IPS-11a (cell line): ENCODE results near the gene TRABD2A.

Source experiments
- H3K4me3 ChIP-seq: one replicate; pipeline ENCODE4 v1.5.1; 2013; ENCODE audit warnings: low read depth, low read length, control low read depth

TRABD2A gene

DNA sequence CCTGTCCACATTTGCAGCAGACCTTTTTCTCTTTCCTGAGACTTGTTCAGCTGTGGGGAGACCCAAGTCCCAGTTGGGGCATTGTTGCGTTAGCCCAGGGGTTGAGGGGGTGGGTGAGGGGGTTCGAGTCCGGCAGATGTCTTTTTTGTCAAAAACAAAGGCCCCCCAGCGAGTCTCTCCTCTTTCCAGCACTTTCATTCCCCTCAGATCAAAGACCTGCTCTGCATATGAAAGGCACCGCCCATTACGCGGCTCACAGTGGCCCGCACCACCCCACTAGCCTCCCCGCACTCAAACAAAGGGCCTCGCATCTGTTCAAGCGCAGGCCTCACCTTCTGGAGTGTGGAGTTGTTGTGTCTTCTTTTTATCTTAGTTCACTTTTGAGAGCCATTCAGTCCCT lies 25.2 kb downstream of the TRABD2A start:
- H3K4me3 ChIP-seq: no peak overlapping the region

GRCh38 chr2:84854850-84855249 lies 26.0 kb downstream of the TRABD2A start:
- H3K4me3 ChIP-seq: no peak overlapping the region

GRCh38 chr2:84851876-84852275 lies 29.0 kb downstream of the TRABD2A start:
- H3K4me3 ChIP-seq: no peak overlapping the region

GRCh38 chr2:84850471-84850870 lies 30.4 kb downstream of the TRABD2A start:
- H3K4me3 ChIP-seq: no peak overlapping the region

- H3K4me3 ChIP-seq: no peak overlapping the region
Observed at GRCh38 chr2:84849271-84849952, 31.5 kb downstream of the TRABD2A start.

DNA sequence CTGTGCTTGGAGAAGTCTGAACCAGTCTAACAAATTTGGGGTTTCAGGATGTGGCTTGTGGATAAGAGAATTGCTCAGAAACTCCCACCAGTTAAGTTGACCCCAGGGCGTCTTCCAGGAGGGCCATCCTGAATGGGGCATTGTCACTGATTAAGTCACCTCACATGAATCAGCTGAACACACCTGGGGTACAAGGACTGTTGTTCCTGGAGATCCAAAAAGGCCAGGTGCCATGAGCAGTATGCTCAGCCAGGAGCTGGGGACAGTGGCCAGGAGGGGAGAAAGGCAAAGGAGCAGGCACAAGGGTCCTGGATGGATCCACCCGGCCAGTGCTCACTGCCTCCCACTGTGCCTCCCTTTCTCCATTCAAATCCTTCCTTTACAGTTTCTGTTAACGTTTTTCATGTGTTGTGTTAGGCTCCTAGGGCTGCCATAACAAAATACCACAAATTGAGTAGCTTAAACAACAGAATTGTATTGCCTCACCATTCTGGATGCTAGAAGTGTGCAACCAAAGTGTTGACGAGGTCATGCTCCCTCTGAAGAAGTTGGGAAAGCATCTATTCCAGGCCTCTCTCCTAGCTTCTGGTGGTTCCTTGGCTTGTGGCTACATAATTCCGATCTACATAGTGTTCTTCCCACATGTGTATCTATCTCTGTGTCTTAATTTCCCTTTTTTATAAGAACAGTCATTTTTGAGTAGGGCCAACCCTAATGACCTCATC lies 33.4 kb downstream of the TRABD2A start:
- no peak overlapping the region for H3K4me3 ChIP-seq

GRCh38 chr2:84846741-84847142 lies 34.1 kb downstream of the TRABD2A start:
- H3K4me3 ChIP-seq: no peak overlapping the region

DNA sequence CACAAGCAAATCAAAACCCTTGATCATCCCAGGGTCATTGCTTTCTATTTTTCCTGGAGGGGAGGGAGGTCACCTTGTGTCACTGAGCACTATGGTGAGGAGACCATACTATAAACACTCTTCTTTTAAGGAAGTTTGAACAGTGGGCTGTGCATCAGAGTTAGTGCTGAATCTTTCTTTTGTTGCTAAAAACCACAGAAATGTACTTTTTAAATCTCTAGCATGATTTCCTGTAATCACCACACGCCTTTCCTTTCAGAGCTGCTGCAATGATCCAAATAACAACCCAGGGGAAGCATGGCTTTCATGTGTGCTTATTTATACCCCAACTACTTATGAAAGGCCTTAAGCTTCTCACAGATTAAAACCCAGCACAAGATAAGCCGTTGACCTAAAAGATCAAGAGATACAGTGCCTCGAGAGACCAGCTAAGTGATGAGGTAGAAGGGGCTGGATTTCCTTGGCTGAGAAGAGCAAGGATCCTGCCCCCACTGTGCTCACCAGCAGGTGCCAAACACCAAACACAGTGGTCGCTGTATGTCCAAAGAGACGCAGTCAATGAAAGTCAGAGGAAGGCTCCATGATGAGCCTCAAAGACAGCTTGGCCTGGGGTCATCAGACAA lies 34.7 kb downstream of the TRABD2A start:
- H3K4me3 ChIP-seq: no peak overlapping the region

DNA sequence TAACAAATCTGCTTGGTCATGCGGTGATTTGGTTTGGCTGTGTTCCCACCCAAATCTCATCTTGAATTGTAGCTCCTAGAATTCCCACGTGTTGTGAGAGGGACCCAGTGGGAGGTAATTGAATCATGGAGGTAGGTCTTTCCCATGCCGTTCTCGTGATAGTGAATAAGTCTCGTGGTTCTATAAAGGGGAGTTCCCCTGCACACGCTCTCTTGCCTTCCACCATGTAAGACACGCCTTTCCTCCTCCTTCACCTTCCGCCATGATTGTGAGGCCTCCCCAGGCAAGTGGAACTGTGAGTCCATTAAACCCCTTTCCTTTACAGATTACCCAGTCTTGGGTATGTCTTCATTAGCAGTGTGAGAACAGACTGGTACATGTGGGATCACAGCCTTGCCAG lies 36.7 kb downstream of the TRABD2A start:
- H3K4me3 ChIP-seq: no peak overlapping the region

DNA sequence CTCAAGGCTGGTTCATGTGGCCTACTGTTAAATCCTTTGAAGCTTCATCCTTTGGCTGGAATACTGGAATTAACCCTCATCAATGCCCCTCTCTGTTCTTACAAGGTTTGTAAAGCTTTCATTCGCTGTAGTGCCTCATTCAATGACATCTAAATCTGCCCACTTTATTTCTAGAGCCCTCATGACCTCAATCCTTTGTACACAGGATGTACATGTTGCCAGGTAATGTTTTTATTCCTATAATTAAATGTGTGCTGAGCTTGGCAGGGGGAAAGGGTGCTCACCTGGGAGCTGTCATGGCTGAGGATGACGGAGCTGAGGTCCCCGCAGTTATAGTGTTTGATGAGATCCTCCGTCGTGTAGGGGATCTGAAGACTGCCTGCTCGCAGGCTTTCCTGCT lies 39.3 kb downstream of the TRABD2A start:
- no peak overlapping the region for H3K4me3 ChIP-seq

- no peak overlapping the region for H3K4me3 ChIP-seq
Observed at GRCh38 chr2:84840306-84840705, 40.6 kb downstream of the TRABD2A start.

DNA sequence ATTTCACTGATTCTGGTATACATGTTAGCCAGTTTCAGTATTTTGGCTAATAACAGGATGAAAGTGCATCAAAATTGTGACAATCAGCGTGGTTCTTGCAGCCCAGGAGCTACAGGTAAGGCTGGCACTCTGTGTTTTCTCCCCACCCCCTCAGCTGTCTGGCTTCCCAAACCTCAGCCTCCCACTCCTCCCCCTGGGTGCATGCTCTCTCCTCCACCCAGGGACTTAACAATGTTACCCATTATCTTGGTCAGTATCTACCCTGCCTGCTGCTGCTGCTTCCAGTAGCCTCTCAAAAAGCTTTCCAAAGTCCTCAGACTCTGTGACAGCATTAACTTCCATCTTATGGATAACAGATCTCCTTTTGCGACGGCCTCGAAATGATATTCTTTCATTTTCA lies 41.0 kb downstream of the TRABD2A start:
- H3K4me3 ChIP-seq: no peak overlapping the region

GRCh38 chr2:84838434-84839145 lies 42.3 kb downstream of the TRABD2A start:
- no peak overlapping the region for H3K4me3 ChIP-seq

DNA sequence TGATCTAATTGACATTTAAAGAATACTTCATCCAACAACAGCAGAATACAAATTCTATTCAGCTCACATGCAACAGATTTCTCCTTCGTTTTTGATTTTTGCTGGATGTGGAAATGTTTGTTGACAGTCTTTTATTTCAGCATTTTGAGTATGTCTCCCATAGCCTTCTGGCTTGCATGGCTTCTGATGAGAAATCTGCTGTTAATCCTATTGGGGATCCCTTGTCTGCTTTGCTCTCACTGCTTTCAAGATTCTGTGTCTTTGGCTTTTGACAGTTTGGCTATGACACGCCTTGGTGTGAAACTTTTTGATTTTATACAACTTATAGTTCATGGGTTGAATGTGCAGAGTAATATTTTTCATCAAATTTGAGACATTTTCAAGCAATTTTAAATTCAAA lies 44.7 kb downstream of the TRABD2A start:
- H3K4me3 ChIP-seq: no peak overlapping the region

GRCh38 chr2:84833481-84834150 lies 47.3 kb downstream of the TRABD2A start:
- no peak overlapping the region for H3K4me3 ChIP-seq

- H3K4me3 ChIP-seq: no peak overlapping the region
Observed at GRCh38 chr2:84832772-84833461, 48.0 kb downstream of the TRABD2A start.

DNA sequence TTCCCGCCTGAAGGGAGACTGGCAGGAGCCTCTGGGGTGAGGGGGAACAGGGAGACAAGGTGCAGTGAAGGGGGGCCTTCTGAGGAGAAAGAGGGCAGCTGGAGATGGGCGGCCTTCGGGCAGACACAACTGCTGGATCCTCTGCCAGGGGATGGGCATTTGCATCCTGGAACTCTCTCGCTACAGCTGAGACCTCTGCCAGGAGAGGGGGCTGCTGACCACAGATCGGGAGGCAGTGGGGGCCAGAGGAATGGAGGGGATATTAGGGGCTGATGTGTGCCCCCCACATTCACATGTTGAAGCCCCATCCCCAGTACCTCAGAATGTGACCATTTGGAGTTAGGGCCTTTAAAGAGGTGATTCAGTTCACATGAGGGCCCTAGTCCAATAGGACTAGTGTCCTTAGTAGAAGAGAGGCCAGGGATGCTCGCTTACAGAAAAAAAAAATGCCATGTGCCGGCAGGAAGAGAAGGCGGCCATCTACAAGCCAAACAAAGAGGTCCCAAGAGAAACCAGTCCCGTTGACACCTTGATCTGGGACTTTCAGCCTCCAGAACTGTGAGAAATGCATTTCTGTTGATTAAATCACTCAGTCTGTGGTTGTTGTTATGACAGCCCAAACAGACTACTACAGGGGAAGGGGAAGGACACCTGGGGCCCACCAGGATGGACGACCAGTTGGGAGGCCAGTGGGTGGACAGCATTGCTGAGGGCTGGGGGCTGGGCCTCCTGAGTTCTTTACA lies 50.0 kb downstream of the TRABD2A start:
- no peak overlapping the region for H3K4me3 ChIP-seq

GRCh38 chr2:84830095-84830494 lies 50.8 kb downstream of the TRABD2A start:
- H3K4me3 ChIP-seq: no peak overlapping the region

DNA sequence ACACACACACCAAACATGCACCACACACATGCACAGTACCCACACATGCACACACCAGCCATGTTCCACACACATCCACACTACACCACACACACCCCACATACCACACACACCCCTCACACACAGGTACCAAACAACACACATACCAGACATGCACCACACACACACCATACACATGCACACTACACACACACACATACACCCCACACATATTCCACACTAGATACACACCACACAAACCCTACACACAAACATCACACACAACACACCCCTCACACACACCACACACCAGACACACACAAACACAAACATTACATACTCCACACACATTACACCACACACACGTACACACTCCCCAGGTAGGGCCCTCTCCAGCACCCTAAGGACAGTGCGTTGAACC lies 51.2 kb downstream of the TRABD2A start:
- no peak overlapping the region for H3K4me3 ChIP-seq
